ENCODE measurements around the gene FNDC3B.

GRCh38 chr3:172356427-172356826 is 317.0 kb downstream of the FNDC3B start:
- no peak for TF ChIP-seq TRIM24 (IDR thresholded peaks at IDR 0.05)
- TF ChIP-seq FOXK2 (conservative IDR thresholded peaks at IDR 0.05 in 1 of 2, IDR thresholded peaks at IDR 0.05 in 1 of 2; ENCODE audit: low read depth in 2 of 2), result no peak
- TF ChIP-seq NBN (IDR thresholded peaks at IDR 0.05; ENCODE audit: low read depth), result no peak
- TF ChIP-seq ATF2 (CRISPR knock-in tag; IDR thresholded peaks at IDR 0.05), result no peak
- TF ChIP-seq CREB3 (tag; conservative IDR thresholded peaks at IDR 0.05; ENCODE audit: low read depth), result no peak
- TF ChIP-seq ZNF561 (CRISPR knock-in tag; conservative IDR thresholded peaks at IDR 0.05), result no peak
- no peak for TF ChIP-seq PATZ1 (CRISPR knock-in tag; IDR thresholded peaks at IDR 0.05; ENCODE audit: borderline replicate concordance)
- TF ChIP-seq E2F8 (IDR thresholded peaks at IDR 0.05; ENCODE audit: low read depth, partially characterized antibody), result no peak
- no peak for TF ChIP-seq CTCF (IDR thresholded peaks at IDR 0.05 in 2 of 3, conservative IDR thresholded peaks at IDR 0.05 in 1 of 3; ENCODE audit: insufficient read depth in 2 of 3, low read depth in 1 of 3, low read length in 3 of 3)
- no peak for TF ChIP-seq ZNF785 (CRISPR knock-in tag; IDR thresholded peaks at IDR 0.05)
